GM12878 (cell line): ENCODE data around the gene ADAMTS2. TPM values are rescaled to one million over a fixed set of nuclear protein-coding genes. Genes with fewer than 3 reads are reported as not detected.

Experiments used
- ATAC-seq: fragments of 200-7000 bp; cut with Tn5 transposase; 3 replicates; pipeline ENCODE4 v1.9.1; 2020; ENCODE audit warnings: mild to moderate bottlenecking, moderate library complexity
- BruUV-seq: library from RNA; stranded (reverse); fragments of 400-500 nt; replicated peaks from 2 replicates; lab custom pipeline; 2021; lab: Mats Ljungman, UMichigan
- CTCF ChIA-PET: fragments of 300-600 bp; sonication (Branson Sonifier 250); formaldehyde crosslinking; extraction: SDS; loops from one replicate; lab custom pipeline; 2021; ENCODE audit warnings: inconsistent platforms; lab: Yijun Ruan, JAX
- POLR2A ChIA-PET: fragments of 350-600 bp; formaldehyde crosslinking; extraction: SDS; loops from one replicate; lab custom pipeline; 2021; ENCODE audit warnings: inconsistent platforms; lab: Charles Lee
- RAD21 ChIA-PET: fragments of 300-600 bp; sonication (Branson Sonifier 250); formaldehyde crosslinking; loops from one replicate; lab custom pipeline; 2023; ENCODE audit warnings: antibody characterized with exemption; ENCODE audit not compliant: unreplicated experiment; lab: Charles Lee
- SMC1A ChIA-PET: fragments of 300-600 bp; sonication (Branson Sonifier 250); formaldehyde crosslinking; loops from one replicate; lab custom pipeline; 2023; ENCODE audit not compliant: unreplicated experiment, uncharacterized antibody; lab: Charles Lee
- DNase-seq: peaks from one replicate; pipeline ENCODE4 v3.0.0-alpha.2; 2011; ENCODE audit warnings: low read depth, low spot score
- FAIRE-seq: peaks from 3 replicates; lab custom pipeline; 2011; peaks lifted over from hg19 to GRCh38; lab: Jason Lieb, UNC
- H2AFZ ChIP-seq: 2 replicates; pipeline ENCODE4 v1.6.0; 2011; ENCODE audit warnings: low read depth, low read length, control low read depth; ENCODE audit not compliant: control insufficient read depth
- H3K27ac ChIP-seq: 2 replicates; pipeline ENCODE4 v1.5.1; 2011; ENCODE audit warnings: control low read depth; ENCODE audit not compliant: control insufficient read depth, insufficient read depth
- H3K27me3 ChIP-seq, 2 experiments: replicated peaks in 1 of 2; 2 replicates each; pipeline versions ENCODE4 v1.6.0 to v1.6.1; 2011; ENCODE audit warnings: low read length in 1 of 2; ENCODE audit not compliant: control insufficient read depth in 2 of 2, insufficient read depth in 2 of 2
- H3K36me3 ChIP-seq, 2 experiments: 2 replicates each; pipeline ENCODE4 v1.5.1; 2011; ENCODE audit warnings: low read length in 1 of 2; ENCODE audit not compliant: control insufficient read depth in 2 of 2, insufficient read depth in 2 of 2
- H3K4me1 ChIP-seq: 2 replicates; pipeline ENCODE4 v1.6.1; 2011; ENCODE audit warnings: mild to moderate bottlenecking, low read length, moderate library complexity, mixed read lengths; ENCODE audit not compliant: control insufficient read depth, insufficient read depth
- H3K4me2 ChIP-seq: 2 replicates; pipeline ENCODE4 v1.6.0; 2011; ENCODE audit warnings: control low read depth; ENCODE audit not compliant: control insufficient read depth, insufficient read depth
- H3K4me3 ChIP-seq: fragments of 200-600 bp; sonication (generic); 2 replicates; pipeline ENCODE4 v1.5.1; 2016
- H3K79me2 ChIP-seq: 2 replicates; pipeline ENCODE4 v1.6.0; 2011; ENCODE audit warnings: low read length; ENCODE audit not compliant: control insufficient read depth, insufficient read depth
- H3K9ac ChIP-seq: 2 replicates; pipeline ENCODE4 v1.8.0; 2011; ENCODE audit warnings: low read length, control low read depth, mixed read lengths; ENCODE audit not compliant: control insufficient read depth, insufficient read depth
- H3K9me3 ChIP-seq: replicated peaks from 3 replicates; pipeline ENCODE4 v1.5.1; 2011; ENCODE audit warnings: mild to moderate bottlenecking, low read length; ENCODE audit not compliant: control insufficient read depth, insufficient read depth
- H4K20me1 ChIP-seq: 2 replicates; pipeline ENCODE4 v1.6.0; 2011; ENCODE audit not compliant: control insufficient read depth, insufficient read depth
- CEBPB ChIP-seq, 2 experiments: fragments of 150-350 bp in 1 of 2; IDR thresholded peaks; 2 replicates each; pipeline ENCODE4 v1.6.1; 2012 to 2014; ENCODE audit warnings: low read depth in 2 of 2, low read length in 2 of 2, borderline replicate concordance in 1 of 2, inconsistent platforms in 1 of 2
- CUX1 ChIP-seq: IDR thresholded peaks from 2 replicates; pipeline ENCODE4 v1.6.1; 2012; ENCODE audit warnings: improper control_type of control experiment, low read depth, low read length; ENCODE audit not compliant: insufficient replicate concordance
- NFXL1 ChIP-seq: fragments of 450-650 bp; IDR thresholded peaks from 2 replicates; pipeline ENCODE4 v1.6.1; 2017; ENCODE audit warnings: antibody characterized with exemption, mild to moderate bottlenecking, borderline replicate concordance
- SMC3 ChIP-seq: IDR thresholded peaks from 2 replicates; pipeline ENCODE4 v1.6.1; 2011; ENCODE audit warnings: low read length, improper control_type of control experiment, borderline replicate concordance
- WGBS: methylation state at CpG from one replicate; pipeline ENCODE4 v1.1.6; 2016; ENCODE audit warnings: low lambda C conversion rate; ENCODE audit not compliant: insufficient replicate concordance, insufficient coverage; ENCODE audit errors: missing lambda C conversion rate; 5-methylcytosine and 5-hydroxymethylcytosine counted together
- in situ Hi-C: fragments of 300-500 bp; cut with MboI; formaldehyde crosslinking; loops from 9 replicates; pipeline ENCODE4 v1.14.3; 2018; ENCODE audit warnings: mixed read lengths
- intact Hi-C: fragments of 100-400 bp; cut with micrococcal nuclease; formaldehyde crosslinking; loops from one replicate; pipeline ENCODE4 v1.14.2; 2022; ENCODE audit not compliant: unreplicated experiment
- polyA plus RNA-seq, 11 experiments: library from polyadenylated mRNA; depleted of rRNA in 4 of 11; unstranded in 6 of 11; stranded (reverse) in 5 of 11; fragments of >200 nt; fragmentation: Nextera tagmentation in 4 of 11; fragmentation: Illumina TruSeq in 1 of 11; extraction: Ambion mirVana in 4 of 11; extraction: Trizol in 1 of 11; gene quantifications; 1 replicate in 1 of 11; 2 replicates in 10 of 11; pipeline versions ENCODE4 v1.2.1 to v1.2.3, GENCODE V29; 2011 to 2016; ENCODE audit warnings: inconsistent platforms in 2 of 11, missing spikeins in 2 of 11, low read depth in 1 of 11
- total RNA-seq, 4 experiments: library from RNA; depleted of rRNA in 3 of 4; stranded (reverse); fragments of >200 nt in 3 of 4; fragmentation: Illumina TruSeq in 1 of 4; extraction: Trizol in 1 of 4; gene quantifications; 2 replicates each; pipeline versions ENCODE4 v1.2.1 to v1.2.3, GENCODE V29; 2013 to 2021

ADAMTS2 gene
- total and polyA plus RNA-seq, 10 of the 15 experiments (the other 5 are each of a cell fraction or from before 2014, with no cell fraction given): 0.03 to 0.05 TPM; not detected in 8

GRCh38 chr5:179194941-179195381 is 150.3 kb downstream of the ADAMTS2 start (continued):
- TF ChIP-seq CUX1: no peak

GRCh38 chr5:179194201-179194910 is 150.9 kb downstream of the ADAMTS2 start:
- TF ChIP-seq CEBPB (IDR thresholded peaks at IDR 0.05; ENCODE audit: borderline replicate concordance in 1 of 2, low read depth in 2 of 2, low read length in 2 of 2) (no peak), NFXL1 (no peak), SMC3 (no peak)
- TF ChIP-seq, all 136 proteins: peak for 0
- FAIRE-seq: no peak
- Histone ChIP-seq H3K9ac (no peak overlapping the region), H3K4me1 (no peaks in the 10 kb centered on the region), H3K4me2 (no peak overlapping the region), H3K36me3 (no peaks in the 10 kb centered on the region), H3K9me3 (peaks cover 2% of the 10 kb centered on the region; the same call in 2 of the 3 replicates), H4K20me1 (no peaks in the 10 kb centered on the region), H3K79me2 (no peaks in the 10 kb centered on the region), H3K27me3 (no peaks in the 10 kb centered on the region), H3K27ac (no peak overlapping the region), H2AFZ (no peak overlapping the region), H3K4me3 (no peak overlapping the region)
- BruUV-seq: no TSS peak
- no peak for DNase-seq
- intact Hi-C loops: no loop called here
- ChIA-PET SMC1A (no interaction called here), POLR2A (no interaction called here), RAD21 (no interaction called here), CTCF (no interaction called here)
- in situ Hi-C loops: no loop called here
- ATAC-seq: no peak
- 44% methylated on average over 15 of the region's 15 CpGs for WGBS
